ENCODE data around the gene TIAM2.

TIAM2 gene

DNA sequence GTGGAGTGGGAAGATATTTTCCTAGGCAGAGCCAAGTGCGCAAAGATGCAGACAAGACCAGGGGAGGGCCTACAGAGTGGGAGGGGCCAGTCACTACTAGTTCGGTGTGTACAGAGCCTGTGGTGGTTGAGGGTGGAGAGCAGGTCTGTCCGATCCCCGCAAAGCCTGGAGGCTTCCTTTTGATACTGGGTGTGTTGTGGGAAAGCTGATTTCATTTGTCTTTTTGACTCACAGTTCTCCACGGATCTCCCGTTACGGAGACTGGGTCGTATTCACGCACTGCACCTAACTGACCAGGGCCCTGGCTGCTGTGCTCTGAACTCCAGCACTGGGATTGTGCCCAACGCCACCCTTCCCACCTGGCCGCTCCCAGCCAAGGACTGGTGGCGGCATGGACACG, 1.4 kb upstream of the TIAM2 start:
- TF ChIP-seq, protein P1, sequence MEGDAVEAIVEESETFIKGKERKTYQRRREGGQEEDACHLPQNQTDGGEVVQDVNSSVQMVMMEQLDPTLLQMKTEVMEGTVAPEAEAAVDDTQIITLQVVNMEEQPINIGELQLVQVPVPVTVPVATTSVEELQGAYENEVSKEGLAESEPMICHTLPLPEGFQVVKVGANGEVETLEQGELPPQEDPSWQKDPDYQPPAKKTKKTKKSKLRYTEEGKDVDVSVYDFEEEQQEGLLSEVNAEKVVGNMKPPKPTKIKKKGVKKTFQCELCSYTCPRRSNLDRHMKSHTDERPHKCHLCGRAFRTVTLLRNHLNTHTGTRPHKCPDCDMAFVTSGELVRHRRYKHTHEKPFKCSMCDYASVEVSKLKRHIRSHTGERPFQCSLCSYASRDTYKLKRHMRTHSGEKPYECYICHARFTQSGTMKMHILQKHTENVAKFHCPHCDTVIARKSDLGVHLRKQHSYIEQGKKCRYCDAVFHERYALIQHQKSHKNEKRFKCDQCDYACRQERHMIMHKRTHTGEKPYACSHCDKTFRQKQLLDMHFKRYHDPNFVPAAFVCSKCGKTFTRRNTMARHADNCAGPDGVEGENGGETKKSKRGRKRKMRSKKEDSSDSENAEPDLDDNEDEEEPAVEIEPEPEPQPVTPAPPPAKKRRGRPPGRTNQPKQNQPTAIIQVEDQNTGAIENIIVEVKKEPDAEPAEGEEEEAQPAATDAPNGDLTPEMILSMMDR (IDR thresholded peaks at IDR 0.05; ENCODE audit: insufficient read depth, low read length, poor library complexity, severe bottlenecking): no peak
- H3K27me3 ChIP-seq (replicated peaks; ENCODE audit: control insufficient read depth, insufficient read depth, low read length): no peaks in the 10 kb centered on the region; the same call in none of the 2 replicates
- H3K36me3 ChIP-seq (ENCODE audit: control insufficient read depth, insufficient read depth, low read length): no peaks in the 10 kb centered on the region
- no peak for DNase-seq (ENCODE audit: extremely low read depth, insufficient read length)
- no peak overlapping the region for H3K4me3 ChIP-seq (replicated peaks; ENCODE audit: low read depth, low read length)

DNA sequence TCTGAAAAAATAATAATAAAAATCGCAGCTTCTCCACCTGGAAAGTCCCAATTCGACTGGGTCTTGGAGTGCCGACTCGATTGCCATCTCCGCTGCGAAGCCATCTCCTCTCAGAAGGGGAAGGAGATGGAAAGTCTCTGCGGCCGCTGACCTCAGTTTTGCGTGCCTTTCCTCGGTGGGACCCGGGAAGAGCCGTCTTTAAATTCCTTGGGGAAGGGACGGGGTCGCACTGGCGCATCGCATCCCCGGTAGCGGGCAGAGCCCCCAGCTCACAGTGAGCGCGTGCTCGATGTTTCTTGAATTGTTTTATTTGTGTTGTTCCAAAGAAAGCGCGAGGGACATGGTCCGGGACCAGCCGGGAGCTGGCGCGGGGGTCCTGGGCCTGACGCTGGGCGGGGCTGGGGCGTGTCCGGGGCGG, 270 bp upstream of the TIAM2 start:
- no peak overlapping the region for H3K4me3 ChIP-seq (replicated peaks; ENCODE audit: low read depth, low read length)

DNA sequence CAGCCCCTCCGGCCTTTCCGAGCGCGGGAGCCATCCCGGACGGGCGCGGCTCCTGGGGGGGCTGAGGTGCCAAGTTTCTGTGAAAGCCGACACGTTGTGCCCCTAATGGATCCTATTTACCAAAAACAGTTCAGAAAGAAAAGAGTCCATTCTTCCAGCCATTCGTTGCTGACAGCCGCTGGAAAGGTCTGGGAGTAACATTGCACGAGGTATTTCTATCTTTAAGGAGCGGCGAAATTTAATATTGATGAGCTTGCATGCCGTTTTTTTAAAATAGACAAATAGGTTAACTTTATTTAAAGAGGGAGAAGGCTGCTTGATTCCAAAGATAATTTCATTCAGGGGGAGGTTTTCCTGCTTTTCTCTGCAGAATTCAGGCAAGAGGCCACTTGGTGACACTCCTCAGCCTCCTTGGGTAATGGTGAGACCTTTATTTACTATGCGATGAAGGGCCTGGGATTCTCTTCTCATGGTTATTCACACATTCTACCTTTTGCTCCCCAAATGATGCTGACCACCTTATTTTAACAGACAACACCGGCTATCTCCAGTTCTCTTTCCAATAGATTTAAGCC, 988 bp downstream of the TIAM2 start:
- DNase-seq (ENCODE audit: extremely low read depth, insufficient read length): no peak
- Histone ChIP-seq H3K27me3 (replicated peaks; ENCODE audit: control insufficient read depth, insufficient read depth, low read length) (no peaks in the 10 kb centered on the region; the same call in none of the 2 replicates), H3K36me3 (ENCODE audit: control insufficient read depth, insufficient read depth, low read length) (no peaks in the 10 kb centered on the region), H3K4me3 (replicated peaks; ENCODE audit: low read depth, low read length) (no peak overlapping the region; the same call in 1 of the 2 replicates)
- TF ChIP-seq, protein P1 (IDR thresholded peaks at IDR 0.05; ENCODE audit: insufficient read depth, low read length, poor library complexity, severe bottlenecking): no peak

More for the DNA sequence above, 270 bp upstream of the TIAM2 start:
- TF ChIP-seq, protein P1 (IDR thresholded peaks at IDR 0.05; ENCODE audit: insufficient read depth, low read length, poor library complexity, severe bottlenecking): no peak
- no peaks in the 10 kb centered on the region for H3K36me3 ChIP-seq (ENCODE audit: control insufficient read depth, insufficient read depth, low read length)
- DNase-seq (ENCODE audit: extremely low read depth, insufficient read length): no peak
- no peaks in the 10 kb centered on the region; the same call in none of the 2 replicates for H3K27me3 ChIP-seq (replicated peaks; ENCODE audit: control insufficient read depth, insufficient read depth, low read length)

DNA sequence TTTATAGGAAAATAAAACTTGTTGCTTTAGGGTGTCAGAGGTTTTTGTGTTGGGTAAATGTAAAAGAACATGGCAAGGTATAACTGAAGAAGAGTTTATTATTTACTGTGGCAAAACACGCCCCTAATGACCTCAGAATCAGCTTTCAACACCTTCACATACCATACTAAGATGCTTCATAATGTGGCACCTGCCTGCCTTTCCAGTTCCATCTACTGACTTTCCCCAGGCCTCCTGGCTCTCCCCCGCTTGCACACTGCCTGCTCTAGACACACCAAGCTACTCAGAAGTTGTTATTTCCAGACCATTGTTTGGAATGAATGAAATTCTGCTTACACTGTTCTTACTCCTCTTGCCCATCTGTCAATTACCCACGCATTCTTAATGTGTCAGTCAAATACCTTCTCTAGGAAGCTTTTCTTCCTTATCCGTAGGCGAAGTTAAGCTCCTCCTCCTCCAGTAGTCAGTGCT, 1.8 kb downstream of the TIAM2 start:
- TF ChIP-seq, protein P1 (IDR thresholded peaks at IDR 0.05; ENCODE audit: insufficient read depth, low read length, poor library complexity, severe bottlenecking): no peak
- no peaks in the 10 kb centered on the region for H3K36me3 ChIP-seq (ENCODE audit: control insufficient read depth, insufficient read depth, low read length)
- no peaks in the 10 kb centered on the region; the same call in none of the 2 replicates for H3K27me3 ChIP-seq (replicated peaks; ENCODE audit: control insufficient read depth, insufficient read depth, low read length)
- no peak overlapping the region for H3K4me3 ChIP-seq (replicated peaks; ENCODE audit: low read depth, low read length)
- DNase-seq (ENCODE audit: extremely low read depth, insufficient read length): no peak

DNA sequence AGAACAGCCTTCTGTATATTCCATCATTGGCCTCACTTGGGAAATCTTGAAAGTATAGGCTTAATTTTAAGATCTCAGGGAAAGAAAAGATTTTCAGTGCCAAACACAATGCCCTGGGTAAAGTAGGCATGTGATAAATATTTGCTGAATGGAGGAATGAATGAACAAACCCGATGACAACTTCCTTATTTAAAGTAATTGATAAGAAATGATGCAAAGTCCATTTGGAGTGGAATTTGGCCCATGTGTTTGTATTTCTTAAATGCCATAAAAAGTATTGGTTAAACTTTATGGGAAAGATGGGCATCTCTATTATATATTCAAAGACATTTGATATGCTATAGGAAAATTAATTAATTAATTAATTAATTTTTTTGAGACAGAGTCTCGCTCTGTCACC, 3.7 kb downstream of the TIAM2 start:
- Histone ChIP-seq H3K4me3 (replicated peaks; ENCODE audit: low read depth, low read length) (no peak overlapping the region), H3K27me3 (replicated peaks; ENCODE audit: control insufficient read depth, insufficient read depth, low read length) (no peaks in the 10 kb centered on the region; the same call in 1 of the 2 replicates), H3K36me3 (ENCODE audit: control insufficient read depth, insufficient read depth, low read length) (no peaks in the 10 kb centered on the region)
- TF ChIP-seq, protein P1 (IDR thresholded peaks at IDR 0.05; ENCODE audit: insufficient read depth, low read length, poor library complexity, severe bottlenecking): no peak
- DNase-seq (ENCODE audit: extremely low read depth, insufficient read length): no peak

Data from GM06990 (cell line).